Measurements from ENCODE around the gene ZFP36L1.

DNA sequence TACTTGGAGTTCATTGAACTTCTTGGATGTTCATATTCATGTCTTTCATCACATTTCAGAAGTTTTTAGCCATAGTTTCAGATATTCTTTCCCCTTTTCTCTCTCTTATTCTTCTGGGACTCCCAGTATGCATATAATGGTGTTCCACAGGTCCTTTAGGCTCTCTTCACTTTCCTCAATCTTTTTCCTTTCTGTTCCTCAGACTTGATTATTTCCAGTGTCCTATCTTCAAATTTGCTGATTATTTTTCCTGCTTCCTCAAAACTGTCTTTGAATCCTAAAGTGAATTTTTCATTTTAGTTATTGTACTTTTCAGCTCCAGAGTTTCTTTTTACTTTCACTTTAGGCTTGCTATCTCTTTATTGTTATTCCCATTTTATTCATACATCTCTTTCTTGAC is 8.8 kb upstream of the ZFP36L1 start:
- TF ChIP-seq, protein P1, sequence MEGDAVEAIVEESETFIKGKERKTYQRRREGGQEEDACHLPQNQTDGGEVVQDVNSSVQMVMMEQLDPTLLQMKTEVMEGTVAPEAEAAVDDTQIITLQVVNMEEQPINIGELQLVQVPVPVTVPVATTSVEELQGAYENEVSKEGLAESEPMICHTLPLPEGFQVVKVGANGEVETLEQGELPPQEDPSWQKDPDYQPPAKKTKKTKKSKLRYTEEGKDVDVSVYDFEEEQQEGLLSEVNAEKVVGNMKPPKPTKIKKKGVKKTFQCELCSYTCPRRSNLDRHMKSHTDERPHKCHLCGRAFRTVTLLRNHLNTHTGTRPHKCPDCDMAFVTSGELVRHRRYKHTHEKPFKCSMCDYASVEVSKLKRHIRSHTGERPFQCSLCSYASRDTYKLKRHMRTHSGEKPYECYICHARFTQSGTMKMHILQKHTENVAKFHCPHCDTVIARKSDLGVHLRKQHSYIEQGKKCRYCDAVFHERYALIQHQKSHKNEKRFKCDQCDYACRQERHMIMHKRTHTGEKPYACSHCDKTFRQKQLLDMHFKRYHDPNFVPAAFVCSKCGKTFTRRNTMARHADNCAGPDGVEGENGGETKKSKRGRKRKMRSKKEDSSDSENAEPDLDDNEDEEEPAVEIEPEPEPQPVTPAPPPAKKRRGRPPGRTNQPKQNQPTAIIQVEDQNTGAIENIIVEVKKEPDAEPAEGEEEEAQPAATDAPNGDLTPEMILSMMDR (conservative IDR thresholded peaks at IDR 0.05; ENCODE audit: low read depth, low read length): no peak
- no peak for TF ChIP-seq EZH2 (IDR thresholded peaks at IDR 0.05; ENCODE audit: borderline replicate concordance, low read depth, low read length, poor library complexity, severe bottlenecking)
